Measurements from ENCODE around the gene MYOF.
"Not testable (repeated sequence)": the region's sequence is repeated elsewhere in the genome, so short reads cannot be mapped to it uniquely, and the experiment has no call there.

The MYOF gene

GRCh38 chr10:93475871-93476270 is 6.3 kb downstream of the MYOF start:
- DNase-seq, result no peak

- DNase-seq, result no peak
Measured at GRCh38 chr10:93475227-93475626, 6.9 kb downstream of the MYOF start.

- DNase-seq, result no peak
Measured at GRCh38 chr10:93473804-93474472, 8.2 kb downstream of the MYOF start.

GRCh38 chr10:93473161-93473560 is 9.0 kb downstream of the MYOF start:
- DNase-seq, result no peak

GRCh38 chr10:93471110-93471651 is 11.0 kb downstream of the MYOF start:
- DNase-seq, result peak; percentile 46

GRCh38 chr10:93469454-93469853 is 12.7 kb downstream of the MYOF start:
- DNase-seq, result no peak

GRCh38 chr10:93468461-93469213 is 13.5 kb downstream of the MYOF start:
- no peak for DNase-seq

GRCh38 chr10:93467635-93468034 is 14.5 kb downstream of the MYOF start:
- DNase-seq, result not testable (repeated sequence)

- DNase-seq, result no peak
Measured at GRCh38 chr10:93465806-93466675, 16.1 kb downstream of the MYOF start.

GRCh38 chr10:93464776-93465388 is 17.3 kb downstream of the MYOF start:
- DNase-seq, result no peak

- no peak for DNase-seq
Measured at GRCh38 chr10:93463723-93464476, 18.2 kb downstream of the MYOF start.

- peak; percentile 93 for DNase-seq
Measured at GRCh38 chr10:93462881-93463280, 19.3 kb downstream of the MYOF start.

- DNase-seq, result peak; percentile 26
Measured at GRCh38 chr10:93462371-93462770, 19.8 kb downstream of the MYOF start.

GRCh38 chr10:93461807-93462178 is 20.3 kb downstream of the MYOF start:
- DNase-seq, result peak; percentile 45

GRCh38 chr10:93461109-93461806 is 20.9 kb downstream of the MYOF start:
- DNase-seq, result no peak

GRCh38 chr10:93459466-93459865 is 22.7 kb downstream of the MYOF start:
- no peak for DNase-seq

GRCh38 chr10:93458821-93459257 is 23.3 kb downstream of the MYOF start:
- DNase-seq, result no peak

GRCh38 chr10:93457511-93457910 is 24.6 kb downstream of the MYOF start:
- DNase-seq, result no peak

- DNase-seq, result no peak
Measured at GRCh38 chr10:93456480-93456879, 25.7 kb downstream of the MYOF start.

- no peak for DNase-seq
Measured at GRCh38 chr10:93454736-93455135, 27.4 kb downstream of the MYOF start.

- no peak for DNase-seq
Measured at GRCh38 chr10:93454146-93454545, 28.0 kb downstream of the MYOF start.
